Endodermal cell (in vitro differentiated cells): Measurements from ENCODE around the gene EED. TPM values are rescaled to one million over a fixed set of nuclear protein-coding genes. Genes with fewer than 3 reads are reported as not detected.

Experiments
- DNase-seq: peaks from one replicate; pipeline ENCODE4 v3.0.0-alpha.2; 2017
- H3K27ac ChIP-seq: 2 replicates; pipeline ENCODE4 v1.5.1; 2013; ENCODE audit warnings: mild to moderate bottlenecking, low read depth, low read length, moderate library complexity
- H3K27me3 ChIP-seq: 2 replicates; pipeline ENCODE4 v1.6.1; 2013; ENCODE audit warnings: mild to moderate bottlenecking, low read length, moderate library complexity; ENCODE audit not compliant: insufficient read depth, control insufficient read depth, poor library complexity, severe bottlenecking
- H3K36me3 ChIP-seq: 2 replicates; pipeline ENCODE4 v1.7.0; 2013; ENCODE audit warnings: mild to moderate bottlenecking, low read length, moderate library complexity; ENCODE audit not compliant: control insufficient read depth, insufficient read depth
- H3K4me1 ChIP-seq: one replicate; pipeline ENCODE4 v1.7.0; 2013; ENCODE audit warnings: low read length; ENCODE audit not compliant: control insufficient read depth, insufficient read depth
- H3K4me3 ChIP-seq: 2 replicates; pipeline ENCODE4 v1.5.1; 2013; ENCODE audit warnings: mild to moderate bottlenecking, low read length, moderate library complexity
- H3K9ac ChIP-seq: 2 replicates; pipeline ENCODE4 v1.6.1; 2013; ENCODE audit warnings: mild to moderate bottlenecking, low read length, moderate library complexity; ENCODE audit not compliant: poor library complexity, severe bottlenecking; ENCODE audit errors: extremely low read depth
- H3K9me3 ChIP-seq: 2 replicates; pipeline ENCODE4 v1.6.1; 2013; ENCODE audit warnings: mild to moderate bottlenecking, low read length, moderate library complexity; ENCODE audit not compliant: control insufficient read depth
- H3K27ac Mint-ChIP-seq: 2 replicates; pipeline ENCODE4 v1.8.0; 2020; ENCODE audit warnings: mixed read lengths
- H3K27me3 Mint-ChIP-seq: 2 replicates; pipeline ENCODE4 v1.8.0; 2021; ENCODE audit warnings: mild to moderate bottlenecking, mixed read lengths; ENCODE audit not compliant: insufficient read depth
- H3K36me3 Mint-ChIP-seq: 2 replicates; pipeline ENCODE4 v1.8.0; 2020; ENCODE audit warnings: low read depth, mixed read lengths
- H3K4me1 Mint-ChIP-seq: 2 replicates; pipeline ENCODE4 v1.8.0; 2020; ENCODE audit warnings: mixed read lengths
- H3K4me3 Mint-ChIP-seq: 2 replicates; pipeline ENCODE4 v1.8.0; 2020; ENCODE audit warnings: mild to moderate bottlenecking, moderate library complexity, mixed read lengths
- H3K9me3 Mint-ChIP-seq: 2 replicates; pipeline ENCODE4 v1.8.0; 2020; ENCODE audit warnings: mild to moderate bottlenecking, mixed read lengths
- CTCF ChIP-seq: fragments of 200-600 bp; sonication (generic); conservative IDR thresholded peaks from 2 replicates; pipeline ENCODE4 v1.5.0; 2021; ENCODE audit warnings: antibody characterized with exemption, mild to moderate bottlenecking
- WGBS, 2 experiments: methylation state at CpG; one replicate each; pipeline versions ENCODE4 v1.1.5 to v1.1.7; 2013; ENCODE audit warnings: missing lambda C conversion rate in 2 of 2, mixed read lengths in 1 of 2; ENCODE audit not compliant: insufficient coverage in 1 of 2, insufficient read length in 1 of 2; 5-methylcytosine and 5-hydroxymethylcytosine counted together
- total RNA-seq, 2 donors: library from RNA; stranded (reverse); fragmentation: NEBNext Ultra II Directional in 1 of 2; extraction: Animal tissue kit (Norgen Biotek cat#: 25700) in 1 of 2; gene quantifications; 2 replicates in 1 of 2; 3 replicates in 1 of 2; pipeline ENCODE4 v1.2.1, GENCODE V29; 2021

Gene EED
- total RNA-seq, 2 donors from 2014 or later = 29.2 to 39.2 TPM

- Histone ChIP-seq H3K9me3 (no peaks in the 10 kb centered on the region), H3K27me3 (no peaks in the 10 kb centered on the region), H3K27ac (no peak overlapping the region), H3K4me1 (no peaks in the 10 kb centered on the region), H3K36me3 (no peaks in the 10 kb centered on the region), H3K4me3 (no peak overlapping the region), H3K9ac (no peak overlapping the region)
- H3K9me3 Mint-ChIP-seq = no peaks in the 10 kb centered on the region
- H3K36me3 Mint-ChIP-seq = no peaks in the 10 kb centered on the region
- no peak for TF ChIP-seq CTCF
- no peaks in the 10 kb centered on the region for H3K27me3 Mint-ChIP-seq
- H3K27ac Mint-ChIP-seq = no peak overlapping the region
- DNase-seq = no peak
- H3K4me3 Mint-ChIP-seq = no peak overlapping the region
- peaks cover 5% of the 10 kb centered on the region for H3K4me1 Mint-ChIP-seq
These were observed 46.4 kb upstream of the EED start for GRCh38 chr11:86198139-86198538.

- no peak overlapping the region for H3K9ac ChIP-seq
- Mint-ChIP-seq H3K36me3 (no peaks in the 10 kb centered on the region), H3K4me1 (no peaks in the 10 kb centered on the region), H3K27me3 (peaks cover 5% of the 10 kb centered on the region), H3K9me3 (no peaks in the 10 kb centered on the region), H3K27ac (no peak overlapping the region), H3K4me3 (no peak overlapping the region)
- TF ChIP-seq CTCF = no peak
- no peaks in the 10 kb centered on the region for H3K27me3 ChIP-seq
- no peak overlapping the region for H3K4me3 ChIP-seq
- DNase-seq = no peak
- no peaks in the 10 kb centered on the region for H3K36me3 ChIP-seq
- no peaks in the 10 kb centered on the region for H3K4me1 ChIP-seq
- H3K9me3 ChIP-seq = no peaks in the 10 kb centered on the region
- no CpG with 5 or more reads among the region's 1 CpG for whole genome bisulfite sequencing, 2 experiments
- no peak overlapping the region for H3K27ac ChIP-seq
These were observed 45.2 kb upstream of the EED start for GRCh38 chr11:86199354-86199753.

- Histone ChIP-seq H3K9me3 (no peaks in the 10 kb centered on the region), H3K27me3 (no peaks in the 10 kb centered on the region), H3K27ac (no peak overlapping the region), H3K4me3 (no peak overlapping the region), H3K4me1 (no peaks in the 10 kb centered on the region), H3K36me3 (no peaks in the 10 kb centered on the region), H3K9ac (no peak overlapping the region)
- H3K27me3 Mint-ChIP-seq = peaks cover 7% of the 10 kb centered on the region
- no peak overlapping the region for H3K27ac Mint-ChIP-seq
- H3K4me1 Mint-ChIP-seq = no peaks in the 10 kb centered on the region
- no peak for DNase-seq
- H3K4me3 Mint-ChIP-seq = no peak overlapping the region
- no peaks in the 10 kb centered on the region for H3K9me3 Mint-ChIP-seq
- no peaks in the 10 kb centered on the region for H3K36me3 Mint-ChIP-seq
- TF ChIP-seq CTCF = no peak
These were observed 43.1 kb upstream of the EED start for GRCh38 chr11:86201371-86201884.
